CD4-positive, alpha-beta T cell treated with Interferon gamma for 1 hour (primary cell): ENCODE data around the gene LCP2.
"Not testable (repeated sequence)": the region's sequence is repeated elsewhere in the genome, so short reads cannot be mapped to it uniquely, and the experiment has no call there.

Source experiments
- DNase-seq: peaks from one replicate; pipeline ENCODE4 v3.0.0-alpha.2; 2020

Gene LCP2

GRCh38 chr5:170270293-170271069 lies 27.1 kb downstream of the LCP2 start:
- peak; percentile 36 for DNase-seq

GRCh38 chr5:170269579-170269978 lies 28.0 kb downstream of the LCP2 start:
- peak; percentile 57 for DNase-seq

GRCh38 chr5:170268884-170269283 lies 28.7 kb downstream of the LCP2 start:
- peak; percentile 49 for DNase-seq

- DNase-seq: no peak
These were observed 29.4 kb downstream of the LCP2 start for GRCh38 chr5:170268153-170268689.

- DNase-seq: peak; percentile 82
These were observed 30.0 kb downstream of the LCP2 start for GRCh38 chr5:170267431-170268152.

- DNase-seq: peak; percentile 20
These were observed 30.8 kb downstream of the LCP2 start for GRCh38 chr5:170266570-170267381.

- no peak for DNase-seq
These were observed 32.1 kb downstream of the LCP2 start for GRCh38 chr5:170265522-170265921.

- DNase-seq: no peak
These were observed 33.7 kb downstream of the LCP2 start for GRCh38 chr5:170263906-170264305.

GRCh38 chr5:170262061-170263045 lies 35.2 kb downstream of the LCP2 start:
- peak; percentile 47 for DNase-seq

- no peak for DNase-seq
These were observed 36.0 kb downstream of the LCP2 start for GRCh38 chr5:170261528-170262043.

GRCh38 chr5:170257370-170257769 lies 40.2 kb downstream of the LCP2 start:
- DNase-seq: no peak

GRCh38 chr5:170256571-170256970 lies 41.0 kb downstream of the LCP2 start:
- no peak for DNase-seq

GRCh38 chr5:170254056-170254455 lies 43.5 kb downstream of the LCP2 start:
- peak; percentile 62 for DNase-seq

- no peak for DNase-seq
These were observed 44.7 kb downstream of the LCP2 start for GRCh38 chr5:170252720-170253350.

GRCh38 chr5:170252109-170252508 lies 45.5 kb downstream of the LCP2 start:
- no peak for DNase-seq

- no peak for DNase-seq
These were observed 46.1 kb downstream of the LCP2 start for GRCh38 chr5:170251462-170251861.

GRCh38 chr5:170250810-170251317 lies 46.7 kb downstream of the LCP2 start:
- DNase-seq: no peak

GRCh38 chr5:170249355-170249754 lies 48.2 kb downstream of the LCP2 start:
- DNase-seq: no peak

- not testable (repeated sequence) for DNase-seq
These were observed 48.7 kb downstream of the LCP2 start for GRCh38 chr5:170248931-170249227.

GRCh38 chr5:170248172-170248930 lies 49.2 kb downstream of the LCP2 start:
- DNase-seq: no peak
